GM23338 (cell line): Measurements from ENCODE around the gene PDSS1.

Experiments used
- CTCF ChIP-seq, 2 experiments: fragments of 200-600 bp in 1 of 2; sonication (generic) in 1 of 2; conservative IDR thresholded peaks; 2 replicates each; pipeline versions ENCODE4 v1.5.1 to v1.6.1; 2016 to 2017; ENCODE audit warnings: antibody characterized with exemption in 2 of 2, low read depth in 2 of 2, mild to moderate bottlenecking in 2 of 2, moderate library complexity in 1 of 2
- ETS1 ChIP-seq: IDR thresholded peaks from 2 replicates; pipeline ENCODE4 v1.6.1; 2016; ENCODE audit warnings: antibody characterized with exemption
- EZH2 ChIP-seq: fragments of 200-600 bp; sonication (generic); IDR thresholded peaks from one replicate; pipeline ENCODE4 v1.8.0; 2017; ENCODE audit warnings: antibody characterized with exemption, mild to moderate bottlenecking, low read depth; ENCODE audit not compliant: unreplicated experiment
- EZH2phosphoT487 ChIP-seq: fragments of 200-600 bp; sonication (generic); IDR thresholded peaks from one replicate; pipeline ENCODE4 v1.8.1; 2018; ENCODE audit warnings: antibody characterized with exemption; ENCODE audit not compliant: unreplicated experiment
- JUNB ChIP-seq: IDR thresholded peaks from one replicate; pipeline ENCODE4 v1.6.1; 2016; ENCODE audit warnings: antibody characterized with exemption; ENCODE audit not compliant: unreplicated experiment
- NANOG ChIP-seq: IDR thresholded peaks from 2 replicates; pipeline ENCODE4 v1.6.1; 2016; ENCODE audit warnings: antibody characterized with exemption, borderline replicate concordance
- POLR2AphosphoS5 ChIP-seq: IDR thresholded peaks from 2 replicates; pipeline ENCODE4 v1.6.1; 2016; ENCODE audit warnings: antibody characterized with exemption, low read depth
- REST ChIP-seq: IDR thresholded peaks from one replicate; pipeline ENCODE4 v1.6.1; 2018; ENCODE audit warnings: antibody characterized with exemption; ENCODE audit not compliant: unreplicated experiment
- ZNF462 ChIP-seq: fragments of 250-450 bp; sonication (Bioruptor Pico); IDR thresholded peaks from 2 replicates; pipeline ENCODE4 v1.5.0; 2020; ENCODE audit warnings: mild to moderate bottlenecking, moderate library complexity

GRCh38 chr10:26653004-26653403 lies 44.5 kb upstream of the PDSS1 start:
- TF ChIP-seq EZH2phosphoT487 (no peak), JUNB (no peak), CTCF (conservative IDR thresholded peaks at IDR 0.05; ENCODE audit: low read depth in 2 of 2) (no peak), EZH2 (no peak), POLR2AphosphoS5 (no peak), REST (no peak), NANOG (no peak), ETS1 (no peak), ZNF462 (no peak)
